ENCODE measurements around the gene G6PC2. TPM values are rescaled to one million over a fixed set of nuclear protein-coding genes. Genes with fewer than 3 reads are reported as not detected.

The G6PC2 gene
- total and polyA plus RNA-seq, 2 of the 8 experiments (the other 6 are each of a cell fraction or from before 2014, with no cell fraction given): not detected

DNA sequence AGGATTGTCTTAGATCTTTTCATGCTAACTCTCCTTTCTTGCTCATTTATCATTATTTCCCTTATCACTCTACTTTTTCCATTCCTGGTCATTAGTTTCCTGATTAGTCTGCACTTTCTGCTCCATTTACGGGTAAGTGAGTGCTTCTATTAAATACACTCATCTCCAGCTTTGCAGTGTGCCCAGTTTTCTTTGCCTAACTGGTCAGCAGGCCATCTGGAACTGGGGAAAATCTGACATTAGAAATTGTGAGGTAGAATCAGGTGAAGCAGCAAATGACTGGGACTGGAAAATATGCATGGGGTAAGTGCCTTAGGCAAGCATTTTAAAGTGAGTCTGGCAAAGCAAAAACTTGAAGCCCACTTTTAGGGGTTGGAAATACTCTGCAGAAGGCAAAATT is 29.2 kb downstream of the G6PC2 start (continued):
- no peak for TF ChIP-seq CHD1 (IDR thresholded peaks at IDR 0.05; ENCODE audit: low read depth, low read length)
- TF ChIP-seq MAFK (IDR thresholded peaks at IDR 0.05; ENCODE audit: low read depth, low read length): no peak
- no peak for TF ChIP-seq RNF2 (IDR thresholded peaks at IDR 0.05; ENCODE audit: borderline replicate concordance, low read depth, low read length, missing control alignments, poor library complexity, severe bottlenecking)
- no peak for TF ChIP-seq BACH1 (IDR thresholded peaks at IDR 0.05; ENCODE audit: low read length)
- TF ChIP-seq TBP (IDR thresholded peaks at IDR 0.05; ENCODE audit: low read depth, low read length): no peak
